GM21423 (cell line): ENCODE results near the gene BRAF.
"Not testable (repeated sequence)": the region's sequence is repeated elsewhere in the genome, so short reads cannot be mapped to it uniquely, and the experiment has no call there.

Source experiments
- ATAC-seq: cut with Tn5 transposase; IDR thresholded peaks from one replicate; pipeline ENCODE4 v1.9.1; 2021; ENCODE audit warnings: mild to moderate bottlenecking, moderate library complexity; ENCODE audit not compliant: unreplicated experiment

BRAF gene

DNA sequence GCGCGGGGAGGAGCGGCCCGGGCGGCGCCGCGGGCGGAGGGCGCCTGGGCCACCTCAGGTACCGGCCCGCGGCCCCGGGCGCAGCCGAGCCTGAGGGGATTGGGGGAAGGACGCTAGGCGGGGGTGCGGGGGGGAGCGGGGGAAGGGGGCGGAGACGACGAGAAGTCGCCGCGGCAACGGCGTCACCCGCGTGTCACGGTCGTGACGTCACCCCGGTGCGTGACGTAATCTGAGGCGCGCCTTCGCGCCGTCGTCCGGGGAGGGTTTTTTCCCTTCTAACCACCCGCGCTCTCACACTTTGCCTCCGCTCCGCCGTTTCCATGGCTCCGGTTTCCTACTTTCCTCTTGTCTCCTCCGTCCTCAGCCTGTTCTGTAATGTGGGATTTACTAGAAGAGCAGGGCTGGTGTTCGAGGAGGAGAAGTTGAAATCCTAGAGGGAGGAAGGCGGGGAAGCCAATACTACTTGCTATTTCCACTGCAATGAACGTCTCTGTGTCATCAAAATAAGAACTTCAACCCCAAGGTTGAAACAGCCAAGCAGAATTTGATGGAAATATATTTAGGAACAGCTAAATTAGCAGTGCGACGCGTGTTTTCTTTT, at the start of gene BRAF:
Gene BRAF, minus strand, starts transcription at position 109 of the 601 bp plus-strand sequence. CDS start 226 bp downstream, outside the sequence.
- ATAC-seq, result peak; percentile 39

DNA sequence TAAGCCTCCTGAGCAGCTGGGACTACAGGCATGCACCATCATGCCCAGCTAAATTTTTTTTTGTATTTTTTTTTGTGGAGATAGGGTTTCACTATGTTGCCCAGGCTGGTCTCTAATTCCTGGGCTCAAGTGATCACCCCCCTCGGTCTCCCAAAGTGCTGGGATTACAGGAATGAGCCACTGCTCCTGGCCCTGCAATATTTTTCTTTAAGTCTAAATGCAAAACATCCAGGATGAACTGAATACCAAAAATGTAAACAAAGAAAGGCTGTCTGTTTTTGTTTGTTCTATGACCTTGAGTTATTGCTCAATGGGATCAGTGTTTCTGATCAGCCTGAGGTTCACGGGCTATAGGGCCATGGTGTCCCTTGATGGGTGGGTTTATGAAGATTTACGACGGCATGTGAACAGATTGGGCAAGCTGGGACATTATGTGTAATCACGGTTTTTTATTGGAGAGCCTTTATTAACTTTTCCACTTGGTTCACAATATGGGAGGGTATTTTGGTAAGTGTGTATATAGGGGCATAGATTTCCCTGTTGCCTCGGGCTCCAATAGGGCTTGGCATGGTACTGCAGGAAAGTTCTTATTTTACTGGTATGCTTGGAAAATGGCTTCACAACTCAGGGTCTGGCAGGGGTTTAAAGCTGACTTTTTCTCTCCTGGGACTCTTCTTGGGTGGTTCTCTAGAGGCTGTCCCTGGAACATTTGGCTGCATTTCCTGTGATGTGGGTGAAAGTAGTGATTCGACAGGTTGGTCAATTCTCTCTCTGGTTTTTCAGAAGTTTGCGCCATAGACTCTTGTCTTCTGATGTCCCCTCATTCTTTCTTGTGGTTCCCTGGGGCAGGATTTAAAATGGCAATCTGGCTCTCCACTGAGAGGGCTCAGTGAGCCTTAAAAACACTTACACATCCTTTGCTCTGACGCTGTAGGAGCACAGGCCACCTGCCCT, 48.4 kb upstream of the BRAF start:
- ATAC-seq, result no peak

DNA sequence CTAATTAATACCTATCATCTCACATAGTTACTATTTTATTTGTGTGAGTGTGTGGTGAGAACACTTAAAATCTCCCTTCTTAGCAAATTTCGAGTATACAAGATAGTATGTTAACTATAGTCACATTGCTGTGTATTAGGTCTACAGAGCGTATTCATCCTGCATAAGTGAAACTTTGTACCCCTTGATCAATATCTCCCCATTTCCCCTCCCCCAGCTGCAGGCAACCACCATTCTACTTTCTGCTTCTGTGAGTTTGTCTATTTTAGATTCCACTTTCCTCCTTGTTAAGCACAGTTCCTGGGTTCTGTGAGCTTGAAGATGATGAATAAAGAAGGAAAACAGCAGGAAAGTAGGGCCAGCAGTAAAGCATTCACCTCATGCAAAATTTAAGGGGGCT, 47.6 kb upstream of the BRAF start:
- ATAC-seq, result no peak

DNA sequence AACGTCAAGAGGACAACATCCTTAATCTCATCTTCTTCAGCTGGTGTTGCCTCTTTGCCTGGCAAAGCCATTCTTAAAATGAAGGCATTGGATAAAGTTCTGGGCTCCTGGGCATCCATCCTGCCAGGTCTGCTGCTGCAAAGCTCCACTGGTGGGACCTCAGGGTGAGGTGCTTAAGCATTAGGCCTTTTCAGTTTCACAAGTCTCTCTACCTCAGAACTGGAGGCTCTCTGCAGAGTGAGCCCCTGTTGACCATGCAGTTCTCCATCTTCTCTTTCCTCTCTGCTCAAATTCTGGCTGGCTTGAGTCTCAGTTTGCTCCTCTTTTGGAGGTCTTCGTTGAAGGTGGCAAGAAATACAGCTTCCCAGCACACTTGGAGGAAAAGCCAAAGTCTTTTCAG, 42.7 kb upstream of the BRAF start:
- no peak for ATAC-seq

DNA sequence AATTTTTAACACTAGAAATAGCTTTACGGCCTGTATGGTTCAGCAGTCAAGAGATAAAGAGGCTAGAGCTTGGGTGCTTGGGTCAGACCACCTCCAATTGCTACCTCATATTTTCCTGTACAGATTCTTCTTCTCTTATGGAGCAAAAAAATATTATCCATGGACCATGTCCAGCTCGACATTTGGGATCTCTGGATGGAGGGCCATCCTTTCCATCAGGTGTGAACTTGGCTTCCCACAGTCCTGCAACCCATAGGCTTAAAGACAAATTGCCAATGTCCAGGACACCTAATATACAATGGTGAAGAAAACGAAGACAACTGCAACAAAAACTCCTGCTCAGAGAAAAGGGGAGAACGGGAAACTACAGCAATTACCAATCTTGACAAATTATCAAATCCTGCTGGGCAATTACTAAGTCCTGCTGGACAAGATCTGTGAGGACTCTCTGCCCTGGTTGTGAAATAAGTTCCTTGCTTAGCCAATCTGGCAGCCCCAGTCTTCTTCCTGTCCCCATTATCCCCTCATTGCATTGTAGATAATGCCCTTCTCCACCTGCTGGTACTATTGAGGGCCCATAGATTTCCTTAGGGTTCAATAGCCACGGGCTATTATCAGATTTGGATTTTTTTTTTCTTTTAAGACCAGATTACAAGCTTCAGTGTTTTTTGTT, 42.0 kb upstream of the BRAF start:
- no peak for ATAC-seq

DNA sequence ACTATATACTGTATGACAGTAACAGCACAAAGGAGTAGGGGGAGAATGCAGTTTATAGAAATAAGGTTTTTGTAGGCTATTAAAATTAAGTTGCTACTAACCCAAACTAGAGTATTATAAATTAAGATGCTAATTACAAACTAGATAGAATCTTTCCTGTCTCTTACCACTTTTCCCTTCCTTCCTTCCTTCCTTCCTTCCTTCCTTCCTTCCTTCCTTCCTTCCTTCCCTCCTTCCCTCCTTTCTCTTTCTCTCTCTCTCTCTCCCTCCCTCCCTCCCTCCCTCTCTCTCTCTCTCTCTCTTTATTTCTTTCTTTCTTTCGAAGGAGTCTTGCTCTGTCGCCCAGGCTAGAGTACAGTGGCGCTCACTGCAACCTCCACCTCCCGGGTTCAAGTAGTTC, 36.4 kb upstream of the BRAF start:
- no peak for ATAC-seq

DNA sequence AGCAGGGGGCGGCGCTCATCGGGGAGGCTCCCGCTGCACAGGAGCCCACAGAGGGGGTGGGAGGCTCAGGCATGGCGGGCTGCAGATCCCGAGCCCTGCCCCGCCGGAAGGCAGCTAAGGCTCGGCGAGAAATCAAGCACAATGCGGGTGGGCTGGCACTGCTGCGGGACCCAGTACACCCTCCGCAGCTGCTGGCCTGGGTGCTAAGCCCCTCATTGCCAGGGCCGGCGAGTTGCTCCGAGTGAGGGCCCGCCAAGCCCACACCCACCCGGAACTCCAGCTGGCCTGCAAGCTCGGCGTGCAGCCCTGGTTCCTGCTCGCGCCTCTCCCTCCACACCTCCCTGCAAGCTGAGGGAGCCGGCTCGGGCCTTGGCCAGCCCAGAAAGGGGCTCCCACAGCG, 32.3 kb upstream of the BRAF start:
- not testable (repeated sequence) for ATAC-seq

DNA sequence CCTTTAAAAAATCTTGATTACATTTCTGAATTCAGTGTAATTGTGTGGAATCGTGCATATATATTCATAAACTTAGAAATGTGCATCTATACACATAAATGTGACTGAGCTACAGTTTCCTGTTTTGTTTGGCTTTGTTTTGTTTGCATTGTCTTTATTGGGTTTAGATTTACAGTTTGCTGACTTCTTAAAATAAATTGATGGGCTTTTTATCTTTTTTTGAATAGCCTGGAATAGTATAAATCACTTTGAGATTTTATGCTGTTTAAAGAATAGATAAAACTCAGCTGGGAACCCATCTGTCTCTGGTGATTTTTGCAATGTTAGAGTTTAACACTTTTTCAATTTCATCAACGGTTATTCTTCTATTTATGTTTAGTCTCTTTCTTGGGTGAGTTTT, 21.2 kb upstream of the BRAF start:
- no peak for ATAC-seq

DNA sequence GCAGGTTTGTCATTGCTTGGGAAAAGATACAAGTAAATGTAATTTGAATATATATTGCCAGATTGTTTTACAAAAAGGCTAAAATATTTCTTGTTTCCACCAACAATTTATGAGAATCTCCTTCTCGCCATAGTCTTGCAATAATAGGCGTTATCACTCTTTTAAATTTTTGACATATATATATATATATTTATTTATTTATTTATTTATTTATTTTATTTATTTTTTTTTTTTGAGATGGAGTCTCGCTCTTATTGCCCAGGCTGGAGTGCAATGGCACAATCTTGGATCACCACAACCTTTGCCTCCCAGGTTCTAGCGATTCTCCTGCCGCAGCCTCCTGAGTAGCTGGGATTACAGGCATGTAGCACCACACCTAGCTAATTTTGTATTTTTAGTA, 17.5 kb upstream of the BRAF start:
- not testable (repeated sequence) for ATAC-seq

DNA sequence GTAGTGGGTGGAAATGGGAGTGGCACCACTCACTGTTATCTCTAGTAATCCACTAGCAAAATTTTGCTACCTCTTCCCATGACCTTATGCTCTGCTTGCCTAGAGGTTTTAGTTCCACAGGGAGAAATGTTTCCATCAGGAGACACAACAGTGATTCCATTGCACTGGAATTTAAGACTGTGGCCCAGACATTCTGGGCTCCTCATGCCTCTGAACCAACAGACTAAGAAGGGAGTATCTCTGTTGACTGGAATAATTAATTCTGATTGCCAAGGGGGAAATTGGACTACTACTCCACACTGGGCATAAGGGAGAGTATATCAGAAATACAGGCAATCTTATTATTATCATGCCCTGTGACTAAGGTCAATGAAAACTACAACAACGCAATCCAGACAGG, 16.2 kb upstream of the BRAF start:
- no peak for ATAC-seq

DNA sequence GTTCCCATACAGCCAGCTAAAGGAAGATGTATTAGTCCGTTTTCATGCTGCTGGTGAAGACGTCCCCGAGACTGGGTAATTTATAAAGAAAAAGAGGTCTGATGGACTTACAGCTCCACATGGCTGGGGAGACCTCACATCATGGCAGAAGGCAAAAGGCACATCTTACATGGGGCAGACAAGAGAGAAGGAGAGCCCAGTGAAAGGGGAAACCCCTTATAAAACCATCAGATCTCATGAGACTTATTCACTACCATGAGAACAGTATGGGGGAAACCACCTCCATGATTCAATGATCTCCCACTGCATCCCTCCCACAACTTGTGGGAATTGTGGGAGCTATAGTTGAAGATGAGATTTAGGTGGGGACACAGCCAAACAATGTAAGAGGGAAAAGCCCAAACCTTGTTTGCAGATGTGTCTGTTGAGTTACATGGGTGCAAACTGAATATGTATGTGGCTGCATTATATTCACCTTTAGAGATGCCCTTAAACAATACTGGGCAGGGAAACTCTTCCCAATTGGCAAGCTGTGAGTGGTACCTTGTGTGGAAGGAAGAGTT, 13.1 kb upstream of the BRAF start:
- no peak for ATAC-seq

DNA sequence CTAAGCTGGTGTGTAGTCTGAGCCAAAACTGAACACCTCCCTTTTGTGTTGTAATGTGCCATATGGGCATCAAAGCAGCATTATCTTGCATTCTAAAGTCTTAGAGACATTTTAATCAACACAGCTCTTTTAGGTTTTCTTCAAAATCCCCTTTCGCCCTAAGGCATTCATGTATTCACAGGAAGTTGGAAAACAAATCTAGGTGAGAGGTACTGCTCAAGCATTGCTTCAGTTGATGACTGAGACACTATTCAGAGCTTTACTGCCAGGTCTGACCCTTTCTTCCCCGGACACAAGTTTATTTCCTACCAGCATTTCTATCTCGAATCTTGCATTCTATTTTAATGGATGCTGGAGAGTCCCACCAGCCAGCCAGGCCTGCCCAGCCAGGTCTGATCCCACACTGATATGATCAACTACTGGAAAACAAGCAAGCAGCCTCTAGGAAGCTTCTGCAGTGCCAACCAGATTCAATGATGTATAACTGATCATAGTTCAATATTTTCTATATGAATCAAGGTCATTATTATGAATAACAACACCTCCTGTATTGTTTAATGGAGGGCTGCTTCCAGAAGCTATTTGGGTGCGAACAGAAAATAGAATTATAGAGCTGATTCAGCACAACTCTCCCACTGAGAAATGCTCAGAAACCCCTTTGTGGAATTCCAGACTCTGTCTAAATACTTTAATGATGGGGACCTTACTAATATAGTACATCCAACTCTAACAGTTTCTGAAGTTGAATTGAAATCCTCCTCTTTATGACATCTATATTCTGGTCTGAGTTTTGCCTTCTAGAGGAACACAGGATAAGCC, 4.0 kb upstream of the BRAF start:
- ATAC-seq, result no peak

DNA sequence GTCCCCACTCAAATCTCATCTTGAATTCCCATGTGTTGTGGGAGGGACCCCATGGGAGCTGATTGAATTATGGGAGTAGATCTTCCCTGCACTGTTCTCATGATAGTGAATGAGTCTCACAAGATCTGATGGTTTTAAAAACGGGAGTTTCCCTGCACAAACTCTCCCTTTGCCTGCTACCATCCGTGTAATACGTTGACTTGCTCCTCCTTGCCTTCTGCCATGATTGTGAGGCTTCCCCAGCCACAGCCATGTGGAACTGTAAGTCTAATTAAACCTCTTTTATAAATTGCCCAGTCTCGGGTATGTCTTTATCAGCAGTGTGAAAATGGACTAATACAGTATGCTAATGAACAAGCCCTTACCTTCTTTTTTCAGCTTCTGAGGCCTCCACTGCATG, 3.2 kb upstream of the BRAF start:
- ATAC-seq, result not testable (repeated sequence)

DNA sequence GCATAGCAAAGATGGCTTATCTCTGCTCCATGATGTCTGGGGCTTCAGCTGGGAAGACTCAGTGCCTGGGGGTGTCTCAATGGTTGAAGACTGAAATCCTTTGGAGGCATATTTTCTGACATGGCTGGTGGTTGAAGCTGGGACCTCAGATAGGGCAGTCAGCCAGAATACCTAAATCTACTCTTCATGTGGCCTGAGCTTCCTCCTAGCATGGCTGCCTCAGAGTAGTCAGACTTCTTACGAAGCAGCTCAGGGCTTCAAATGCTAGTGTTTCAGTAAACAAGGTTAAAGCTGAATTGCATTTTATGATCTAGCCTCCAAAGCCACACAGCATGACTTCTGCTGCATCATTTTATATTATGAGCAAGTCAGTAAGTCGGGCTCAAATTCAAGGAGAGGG, 2.6 kb upstream of the BRAF start:
- no peak for ATAC-seq

DNA sequence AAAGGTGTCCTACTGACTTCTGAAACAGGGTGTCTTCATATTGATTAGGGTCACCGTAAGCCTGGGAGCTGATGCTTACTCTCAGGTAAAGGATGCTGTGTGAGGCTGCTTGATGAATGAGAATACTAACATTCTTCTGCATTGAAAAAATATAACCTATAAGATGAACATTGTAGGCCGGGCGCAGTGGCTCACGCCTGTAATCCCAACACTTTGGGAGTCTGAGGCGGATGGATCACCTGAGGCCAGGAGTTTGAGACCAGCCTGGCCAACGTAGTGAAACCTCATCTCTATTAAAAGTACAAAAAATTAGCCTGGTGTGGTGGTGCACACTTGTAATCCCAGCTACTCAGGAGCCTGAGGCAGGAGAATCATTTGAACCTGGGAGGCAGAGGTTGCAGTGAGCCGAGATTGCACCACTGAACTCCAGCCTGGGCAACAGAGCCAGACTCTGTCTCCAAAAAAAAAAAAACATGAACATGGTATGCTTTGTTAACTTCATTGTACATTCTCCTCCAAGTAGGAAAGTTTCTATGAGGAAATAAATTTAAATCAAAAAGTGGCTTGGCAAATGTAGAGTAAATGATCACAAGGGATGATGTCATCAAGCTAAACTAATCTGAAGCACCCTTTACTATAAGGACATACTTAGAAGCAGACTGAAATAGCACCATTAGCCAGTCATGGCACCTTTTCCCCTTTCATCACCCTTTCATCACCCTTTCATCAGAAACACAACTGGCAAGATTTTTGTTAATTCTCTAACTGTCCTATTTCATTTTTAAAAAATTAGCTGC, 1.5 kb upstream of the BRAF start:
- ATAC-seq, result no peak

DNA sequence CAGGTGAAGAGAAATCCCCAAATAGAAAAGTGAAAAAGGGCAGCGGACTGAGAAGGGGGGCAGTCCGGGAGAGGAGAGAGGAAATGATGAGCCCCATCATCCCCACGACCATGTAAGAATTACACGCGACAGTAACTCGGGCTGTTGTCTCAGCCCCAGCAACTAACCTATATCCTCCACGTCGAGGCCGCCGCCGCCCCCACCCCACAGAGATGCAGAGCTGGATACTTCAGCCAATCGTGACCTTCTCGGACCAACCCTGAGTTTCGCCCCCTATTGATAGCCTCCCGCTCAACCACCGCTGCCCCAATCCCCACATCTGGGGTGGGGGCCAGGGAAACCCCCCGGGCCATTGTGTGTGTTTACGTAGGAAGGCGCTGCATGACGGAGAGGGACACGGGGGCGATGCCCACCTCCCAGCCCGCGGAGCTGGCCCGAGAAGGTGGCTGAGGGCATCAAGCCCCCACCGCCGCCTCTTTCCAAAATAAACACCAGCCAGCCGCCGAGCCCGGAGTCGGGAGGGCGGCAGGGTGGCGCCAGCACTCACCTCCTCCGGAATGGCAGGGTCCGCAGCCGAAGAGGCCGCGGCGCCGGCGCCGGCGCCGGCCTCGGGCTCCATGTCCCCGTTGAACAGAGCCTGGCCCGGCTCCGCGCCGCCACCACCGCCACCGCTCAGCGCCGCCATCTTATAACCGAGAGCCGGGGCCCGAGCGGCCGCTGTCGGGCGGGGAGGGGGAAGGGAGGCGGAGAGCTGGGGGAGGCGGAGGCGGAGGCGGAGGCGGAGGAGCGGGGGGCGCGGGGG, 509 bp downstream of the BRAF start:
- peak; percentile 83 for ATAC-seq

DNA sequence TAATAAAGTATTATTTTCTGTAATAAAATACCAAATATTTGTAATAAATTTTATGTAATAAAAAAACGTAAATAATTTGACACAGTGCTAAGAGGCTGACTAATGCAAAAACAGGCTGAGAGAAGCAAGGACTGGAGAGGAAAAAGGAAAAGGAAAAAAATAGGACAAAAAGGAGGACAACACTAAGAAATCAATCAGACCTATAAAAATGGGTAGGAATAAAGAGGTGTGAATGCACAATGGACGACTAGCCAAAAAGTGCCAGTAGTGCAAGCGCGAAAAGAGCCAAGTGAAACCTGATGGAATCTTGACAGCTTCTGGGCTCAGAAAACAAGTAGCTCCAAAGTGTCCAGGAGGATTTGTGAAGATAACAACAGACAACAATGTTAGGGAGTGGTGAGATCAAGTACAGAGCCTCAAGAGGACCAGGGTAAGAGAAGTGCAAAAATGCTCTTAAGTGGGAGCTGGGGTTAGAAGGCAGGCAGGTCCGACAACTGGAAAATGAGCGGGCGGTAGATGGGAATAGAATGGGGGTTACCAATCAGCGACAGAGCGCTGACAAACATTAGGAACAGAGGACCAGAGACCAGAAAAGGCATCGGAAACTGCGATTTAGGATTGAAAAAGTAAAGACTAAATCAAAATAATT, 1.2 kb downstream of the BRAF start:
- ATAC-seq, result peak; percentile 5

DNA sequence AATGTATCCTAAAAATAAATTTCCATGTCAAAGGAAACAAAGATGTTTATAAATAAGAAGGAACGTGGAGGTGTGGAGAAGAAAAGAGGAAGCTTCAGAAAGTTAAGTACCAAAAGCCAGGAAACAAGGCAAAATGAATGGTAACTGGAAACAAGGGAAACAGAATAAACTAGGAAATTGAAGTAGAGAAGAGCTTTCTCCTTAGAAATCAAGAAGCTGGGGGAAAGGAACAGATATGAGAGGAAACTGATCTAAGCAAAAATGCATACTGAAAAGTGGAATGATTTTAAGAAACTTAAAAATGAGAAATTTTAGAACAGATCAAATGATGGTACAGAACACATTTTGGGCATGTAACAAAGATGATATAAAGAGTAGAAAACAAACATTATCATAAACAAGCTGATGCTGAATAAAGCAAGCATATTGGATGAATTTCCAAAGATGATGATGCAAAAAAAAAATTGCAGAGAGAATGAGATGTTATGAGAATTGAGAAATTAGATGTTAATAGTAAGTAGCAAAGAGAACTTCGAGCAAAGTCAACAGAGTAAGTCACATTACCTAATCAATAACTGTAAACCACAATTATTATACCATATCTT, 1.9 kb downstream of the BRAF start:
- no peak for ATAC-seq
